GM10266 (cell line): Measurements from ENCODE around the gene CYRIA.

Experiments
- DNase-seq: peaks from one replicate; pipeline ENCODE4 v3.0.0; 2012; ENCODE audit errors: extremely low spot score
- CTCF ChIP-seq: IDR thresholded peaks from 2 replicates; pipeline ENCODE4 v1.5.1; 2012; ENCODE audit warnings: mild to moderate bottlenecking, low read depth; ENCODE audit not compliant: control insufficient read depth, insufficient read depth; ENCODE audit errors: missing control alignments

CYRIA gene

GRCh38 chr2:16656784-16657391 lies 8.7 kb downstream of the CYRIA start:
- no peak for TF ChIP-seq CTCF
- peak; percentile 71 for DNase-seq

- no peak for TF ChIP-seq CTCF
- DNase-seq = no peak
These were observed 9.6 kb downstream of the CYRIA start for GRCh38 chr2:16655905-16656642.

GRCh38 chr2:16655445-16655837 lies 10.2 kb downstream of the CYRIA start:
- no peak for DNase-seq
- no peak for TF ChIP-seq CTCF

GRCh38 chr2:16654833-16655444 lies 10.7 kb downstream of the CYRIA start:
- DNase-seq = no peak
- no peak for TF ChIP-seq CTCF

- peak; percentile 44 for DNase-seq
- no peak for TF ChIP-seq CTCF
These were observed 11.8 kb downstream of the CYRIA start for GRCh38 chr2:16653799-16654198.

- TF ChIP-seq CTCF = no peak
- DNase-seq = no peak
These were observed 12.6 kb downstream of the CYRIA start for GRCh38 chr2:16653083-16653375.
